Effector memory CD4-positive, alpha-beta T cell (primary cell): Measurements from ENCODE around the gene SYNPO2.

Experiments
- DNase-seq, 3 donors: peaks; one replicate each; pipeline ENCODE4 v3.0.0-alpha.2; 2020
- H3K27ac ChIP-seq: 2 replicates; pipeline ENCODE4 v1.7.0; 2013; ENCODE audit warnings: mild to moderate bottlenecking, low read length, moderate library complexity; ENCODE audit not compliant: insufficient read depth, poor library complexity, severe bottlenecking
- H3K27me3 ChIP-seq: replicated peaks from 2 replicates; pipeline ENCODE4 v1.7.0; 2013; ENCODE audit warnings: mild to moderate bottlenecking, low read length; ENCODE audit not compliant: insufficient read depth, control insufficient read depth, poor library complexity, severe bottlenecking
- H3K36me3 ChIP-seq: 2 replicates; pipeline ENCODE4 v1.7.0; 2013; ENCODE audit warnings: mild to moderate bottlenecking, low read length, moderate library complexity; ENCODE audit not compliant: control insufficient read depth, insufficient read depth
- H3K4me1 ChIP-seq: 2 replicates; pipeline ENCODE4 v1.7.0; 2013; ENCODE audit warnings: low read length, mild to moderate bottlenecking; ENCODE audit not compliant: control insufficient read depth, insufficient read depth, poor library complexity, severe bottlenecking
- H3K4me3 ChIP-seq: 2 replicates; pipeline ENCODE4 v1.7.0; 2013; ENCODE audit warnings: low read length, low read depth, mild to moderate bottlenecking; ENCODE audit not compliant: insufficient read depth, poor library complexity, severe bottlenecking
- H3K9me3 ChIP-seq: 2 replicates; pipeline ENCODE4 v1.7.0; 2013; ENCODE audit warnings: mild to moderate bottlenecking, low read length, moderate library complexity; ENCODE audit not compliant: control insufficient read depth

SYNPO2 gene

DNA sequence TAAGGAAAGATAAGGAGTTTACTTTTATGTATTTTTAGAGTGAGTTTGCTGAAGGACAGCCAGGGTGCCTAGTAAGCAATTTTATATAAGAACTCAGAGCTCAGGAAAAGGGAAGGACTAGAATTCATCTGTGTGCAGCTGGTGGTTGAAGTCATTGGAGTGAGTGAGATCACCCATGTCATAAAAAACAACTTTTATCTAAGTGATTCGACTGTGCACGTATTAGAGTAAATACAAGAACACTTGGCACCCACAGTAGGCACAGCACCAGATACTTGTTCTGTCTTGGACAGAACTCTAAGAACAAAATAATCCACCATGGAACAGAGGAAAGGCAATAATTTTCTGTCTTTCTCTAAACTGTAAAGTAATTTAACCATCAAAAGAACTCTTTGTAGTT, 31.6 kb downstream of the SYNPO2 start:
- H3K36me3 ChIP-seq: no peaks in the 10 kb centered on the region
- H3K27ac ChIP-seq: no peak overlapping the region
- H3K4me3 ChIP-seq: no peak overlapping the region
- H3K9me3 ChIP-seq: no peaks in the 10 kb centered on the region
- H3K4me1 ChIP-seq: no peaks in the 10 kb centered on the region
- H3K27me3 ChIP-seq: no peaks in the 10 kb centered on the region
- no peak for DNase-seq

DNA sequence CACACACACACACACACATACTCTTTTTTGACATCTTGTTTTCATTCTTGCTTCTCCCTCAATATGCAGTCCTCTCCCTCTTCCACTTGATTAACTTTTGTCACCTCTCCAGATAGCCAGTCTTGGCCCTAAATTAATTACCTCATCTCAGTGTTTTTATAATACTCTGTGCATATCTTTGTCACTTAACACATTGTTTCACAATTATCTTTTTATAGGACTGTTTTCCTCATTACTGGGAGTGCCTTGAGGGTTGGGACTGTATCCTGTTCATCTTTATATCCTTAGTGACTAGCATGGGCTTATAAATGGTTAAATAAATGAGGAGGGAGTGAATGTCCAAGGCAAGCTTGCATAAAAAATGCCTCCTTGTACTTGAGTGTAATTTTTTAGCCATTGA, 33.1 kb downstream of the SYNPO2 start:
- Histone ChIP-seq H3K27me3 (no peaks in the 10 kb centered on the region), H3K36me3 (no peaks in the 10 kb centered on the region), H3K9me3 (no peaks in the 10 kb centered on the region), H3K4me1 (no peaks in the 10 kb centered on the region), H3K4me3 (no peak overlapping the region), H3K27ac (no peak overlapping the region)
- DNase-seq: no peak

DNA sequence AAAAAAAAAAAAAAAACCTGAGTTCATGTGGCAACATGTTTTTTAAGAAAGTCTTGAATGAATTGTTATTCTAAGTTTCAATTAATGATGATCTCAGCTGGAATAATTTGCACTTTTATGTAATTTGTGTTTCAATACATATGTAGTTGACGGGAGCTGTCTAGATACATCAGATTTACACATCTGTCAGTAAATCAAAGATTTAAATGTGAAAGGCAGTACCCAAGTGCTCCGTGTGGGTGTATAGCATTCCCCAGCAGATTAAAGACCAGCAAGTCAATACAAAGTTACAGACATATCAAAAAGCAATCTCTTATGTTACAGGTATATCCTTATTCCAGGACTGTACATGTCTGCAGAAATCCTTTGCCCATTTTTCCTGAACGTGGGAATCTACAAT, 35.2 kb downstream of the SYNPO2 start:
- no peaks in the 10 kb centered on the region for H3K4me1 ChIP-seq
- no peaks in the 10 kb centered on the region for H3K36me3 ChIP-seq
- H3K27ac ChIP-seq: no peak overlapping the region
- no peak overlapping the region for H3K4me3 ChIP-seq
- H3K9me3 ChIP-seq: no peaks in the 10 kb centered on the region
- no peak for DNase-seq
- no peaks in the 10 kb centered on the region for H3K27me3 ChIP-seq

DNA sequence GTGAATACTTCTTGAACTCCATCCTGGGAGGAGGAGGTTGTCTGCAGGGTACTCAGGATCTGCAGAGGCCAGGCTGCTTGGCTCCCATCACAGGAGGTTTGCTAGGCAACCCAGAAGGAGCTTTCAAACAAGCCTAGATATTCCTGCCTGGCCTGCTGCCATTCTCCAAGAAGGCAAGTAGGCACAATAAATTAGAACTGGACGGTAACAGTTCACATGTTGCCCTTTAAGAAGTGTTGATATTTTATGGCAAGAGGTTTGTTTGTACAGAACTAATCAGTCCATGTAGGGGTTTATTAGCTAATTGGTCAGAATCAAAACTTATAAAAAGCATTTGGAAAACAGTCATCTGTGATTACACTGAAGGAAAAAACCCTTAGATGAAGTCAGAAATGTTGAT, 39.3 kb downstream of the SYNPO2 start:
- Histone ChIP-seq H3K36me3 (no peaks in the 10 kb centered on the region), H3K27ac (no peak overlapping the region), H3K4me3 (no peak overlapping the region), H3K9me3 (no peaks in the 10 kb centered on the region), H3K4me1 (no peaks in the 10 kb centered on the region), H3K27me3 (no peaks in the 10 kb centered on the region)
- no peak for DNase-seq

DNA sequence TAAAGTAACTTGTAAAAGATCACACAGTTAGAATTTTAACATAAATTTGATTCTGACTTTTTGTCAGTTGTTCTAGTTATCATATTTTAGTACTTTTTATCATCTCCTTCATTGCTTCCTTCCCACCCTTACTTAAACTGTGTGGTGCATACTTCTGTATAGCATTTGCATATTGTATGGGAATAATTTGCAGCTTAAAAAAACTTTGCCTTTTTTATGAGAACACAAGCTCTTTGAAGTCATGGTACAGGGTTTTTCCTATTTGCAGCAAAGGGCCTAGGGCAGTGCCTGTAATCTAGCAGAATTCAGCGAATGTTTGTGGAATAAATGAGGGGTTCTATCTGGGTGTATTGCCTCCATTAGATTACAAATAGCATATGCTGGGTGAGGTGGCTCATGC, 41.6 kb downstream of the SYNPO2 start:
- H3K9me3 ChIP-seq: no peaks in the 10 kb centered on the region
- H3K4me3 ChIP-seq: no peak overlapping the region
- no peak for DNase-seq
- H3K27ac ChIP-seq: no peak overlapping the region
- no peaks in the 10 kb centered on the region for H3K27me3 ChIP-seq
- no peaks in the 10 kb centered on the region for H3K4me1 ChIP-seq
- H3K36me3 ChIP-seq: no peaks in the 10 kb centered on the region

DNA sequence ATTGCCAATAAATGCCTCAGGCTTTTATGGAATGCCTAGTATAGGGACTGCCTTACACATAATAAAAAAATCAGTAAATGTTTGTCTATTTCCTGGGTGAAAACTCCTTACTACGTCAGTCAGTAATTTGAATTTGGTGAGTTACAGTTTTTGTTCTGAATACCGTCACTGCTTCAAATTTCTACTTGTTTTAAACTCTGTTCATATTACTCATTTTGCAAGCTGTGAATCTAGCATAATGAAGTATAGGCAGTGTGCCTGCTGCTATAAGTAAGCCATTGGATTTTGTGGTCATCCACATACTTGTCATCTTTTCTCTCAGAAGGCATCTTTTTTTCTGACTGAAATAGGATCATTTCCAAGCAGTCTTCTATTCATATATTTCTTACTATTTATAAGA, 43.1 kb downstream of the SYNPO2 start:
- Histone ChIP-seq H3K9me3 (no peaks in the 10 kb centered on the region), H3K27ac (no peak overlapping the region), H3K36me3 (no peaks in the 10 kb centered on the region), H3K4me1 (no peaks in the 10 kb centered on the region), H3K4me3 (no peak overlapping the region), H3K27me3 (no peaks in the 10 kb centered on the region)
- DNase-seq: no peak

DNA sequence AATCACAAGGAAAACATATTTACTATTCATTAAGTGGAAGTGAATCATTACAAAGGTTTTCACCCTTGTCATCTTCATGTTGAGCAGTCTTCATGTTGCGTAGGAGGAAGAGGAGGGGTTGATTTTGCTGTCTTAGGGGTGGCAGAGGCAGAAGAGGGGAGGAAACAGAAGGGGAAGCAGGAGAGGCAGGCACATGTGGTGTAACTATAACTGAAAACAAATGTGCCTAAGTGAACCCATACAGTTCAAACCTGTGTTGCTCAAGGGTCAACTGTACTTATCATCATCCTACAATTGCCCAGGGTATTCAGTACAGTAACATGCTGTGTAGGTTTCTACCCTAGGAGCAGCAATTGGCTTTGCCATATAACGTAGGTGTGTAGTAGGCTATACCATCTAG, 47.2 kb downstream of the SYNPO2 start:
- H3K4me1 ChIP-seq: no peaks in the 10 kb centered on the region
- no peaks in the 10 kb centered on the region for H3K27me3 ChIP-seq
- no peaks in the 10 kb centered on the region for H3K36me3 ChIP-seq
- no peaks in the 10 kb centered on the region for H3K9me3 ChIP-seq
- no peak for DNase-seq
- H3K27ac ChIP-seq: no peak overlapping the region
- H3K4me3 ChIP-seq: no peak overlapping the region

DNA sequence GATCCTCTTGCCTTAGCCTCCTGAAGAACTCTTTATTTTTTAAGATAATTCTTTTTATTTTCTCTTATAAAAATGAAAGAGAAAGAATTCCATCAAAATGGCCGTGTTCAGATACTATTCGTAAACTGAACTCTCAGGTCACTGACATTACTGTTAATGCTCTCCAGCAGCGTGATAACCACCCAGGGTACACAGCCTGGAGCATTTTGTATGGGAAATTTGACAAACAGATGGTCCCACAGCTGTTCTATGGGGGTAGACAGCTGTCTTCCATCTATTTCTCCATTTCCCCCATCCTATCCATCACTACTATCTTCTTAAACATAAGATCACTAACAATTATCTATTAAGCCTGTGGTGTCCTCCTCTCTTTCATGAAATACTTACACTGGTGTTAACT, 47.8 kb downstream of the SYNPO2 start:
- DNase-seq: no peak
- Histone ChIP-seq H3K9me3 (no peaks in the 10 kb centered on the region), H3K36me3 (no peaks in the 10 kb centered on the region), H3K27me3 (no peaks in the 10 kb centered on the region), H3K4me3 (no peak overlapping the region), H3K4me1 (no peaks in the 10 kb centered on the region), H3K27ac (no peak overlapping the region)

DNA sequence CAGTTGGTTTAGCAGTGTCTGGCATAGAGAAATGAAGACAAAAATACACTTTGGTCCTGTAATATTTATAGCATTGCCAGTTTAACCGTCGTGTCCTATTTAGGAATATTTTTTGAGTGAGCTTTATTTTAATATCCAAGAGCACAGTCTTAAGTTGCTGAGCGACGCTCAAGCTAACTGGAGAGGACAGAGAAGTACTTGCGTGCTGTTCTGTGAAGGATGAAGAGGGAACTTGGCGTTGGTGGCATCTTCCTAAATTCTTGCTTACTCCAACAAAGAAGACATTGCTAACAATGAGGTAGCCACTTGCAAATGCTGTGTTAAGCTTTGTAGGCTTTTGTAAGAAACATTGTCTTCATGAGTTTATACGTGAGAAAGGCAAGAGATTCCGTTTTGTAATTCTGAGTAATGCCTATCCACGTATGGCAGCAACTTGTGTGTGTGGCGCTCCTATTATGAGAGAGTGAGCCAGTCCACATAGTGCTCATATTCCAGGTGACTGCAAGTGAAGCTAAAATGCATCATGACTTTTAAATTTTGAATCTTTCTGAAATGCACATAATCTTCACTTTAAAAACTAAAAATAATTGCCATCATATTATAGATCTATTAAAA, 50.6 kb downstream of the SYNPO2 start:
- Histone ChIP-seq H3K27me3 (no peaks in the 10 kb centered on the region), H3K4me3 (no peak overlapping the region), H3K4me1 (no peaks in the 10 kb centered on the region), H3K36me3 (no peaks in the 10 kb centered on the region), H3K27ac (no peak overlapping the region), H3K9me3 (no peaks in the 10 kb centered on the region)
- no peak for DNase-seq

DNA sequence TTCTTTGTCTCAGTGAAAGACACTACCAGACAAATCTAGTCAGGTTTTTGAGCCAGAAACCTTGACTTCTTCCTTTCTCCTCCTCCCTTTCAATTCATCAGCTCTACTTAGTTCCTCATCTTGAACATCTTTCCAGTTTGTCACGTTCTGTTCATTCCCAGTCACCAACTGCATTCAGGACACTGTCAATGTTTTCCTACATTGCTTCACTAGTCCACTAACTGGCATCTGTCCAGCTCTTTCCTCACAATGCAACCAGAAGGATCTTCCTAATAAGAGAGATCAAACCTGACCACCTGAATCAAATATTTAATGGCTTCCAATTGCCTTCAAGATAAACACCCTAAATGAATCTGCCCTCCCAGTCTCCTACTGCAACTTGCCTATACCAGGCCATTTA, 52.5 kb downstream of the SYNPO2 start:
- DNase-seq: no peak
- H3K9me3 ChIP-seq: no peaks in the 10 kb centered on the region
- no peak overlapping the region for H3K27ac ChIP-seq
- no peaks in the 10 kb centered on the region for H3K27me3 ChIP-seq
- H3K36me3 ChIP-seq: no peaks in the 10 kb centered on the region
- no peak overlapping the region for H3K4me3 ChIP-seq
- H3K4me1 ChIP-seq: no peaks in the 10 kb centered on the region

DNA sequence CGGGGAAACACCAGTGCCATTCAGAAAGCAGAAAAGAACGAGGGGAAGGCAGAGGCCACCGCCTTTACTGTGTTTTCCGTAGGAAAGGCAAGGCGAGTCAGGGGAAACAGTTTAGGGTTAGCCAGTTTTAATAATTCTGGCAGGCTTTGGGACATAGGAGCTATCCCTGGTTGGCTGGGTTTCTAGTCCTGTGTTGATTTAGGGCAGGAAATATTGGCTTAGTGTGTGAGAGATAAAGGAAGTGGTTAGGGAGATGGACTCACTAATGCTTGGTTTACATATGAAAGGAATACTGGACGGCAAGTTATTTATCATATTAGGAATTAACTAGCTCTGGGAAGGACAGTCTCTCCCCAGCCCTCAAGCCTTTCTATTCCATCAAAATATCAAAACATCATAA, 53.1 kb downstream of the SYNPO2 start:
- no peaks in the 10 kb centered on the region for H3K36me3 ChIP-seq
- no peaks in the 10 kb centered on the region for H3K4me1 ChIP-seq
- DNase-seq: no peak
- H3K27ac ChIP-seq: no peak overlapping the region
- H3K9me3 ChIP-seq: no peaks in the 10 kb centered on the region
- H3K4me3 ChIP-seq: no peak overlapping the region
- no peaks in the 10 kb centered on the region for H3K27me3 ChIP-seq
